Activated gamma-delta T cell (primary cell): Measurements from ENCODE around the gene ZSWIM2.
"Not testable (repeated sequence)": the region's sequence is repeated elsewhere in the genome, so short reads cannot be mapped to it uniquely, and the experiment has no call there.

Experiments used
- DNase-seq: peaks from one replicate; lab custom pipeline; 2025; lab: John Stamatoyannopoulos, UW
- total RNA-seq, 2 donors: gene quantifications; one replicate each; lab custom pipeline; 2026; lab: John Stamatoyannopoulos, UW

ZSWIM2 gene
- total RNA-seq: 0 reads per million in 2 donors

GRCh38 chr2:186848873-186849578 is at the start of gene ZSWIM2:
Gene ZSWIM2 (minus strand): TSS chr2:186849170. CDS start chr2:186849130, 40 bp downstream.
- peak; percentile 7 for DNase-seq

GRCh38 chr2:186896220-186896619 is 47.2 kb upstream of the ZSWIM2 start:
- DNase-seq: not testable (repeated sequence)

GRCh38 chr2:186895451-186895850 is 46.5 kb upstream of the ZSWIM2 start:
- DNase-seq: no peak

- DNase-seq: no peak
Observed at GRCh38 chr2:186894478-186894877, 45.5 kb upstream of the ZSWIM2 start.

- DNase-seq: no peak
Observed at GRCh38 chr2:186892821-186893220, 43.9 kb upstream of the ZSWIM2 start.

GRCh38 chr2:186891185-186891621 is 42.2 kb upstream of the ZSWIM2 start:
- no peak for DNase-seq

GRCh38 chr2:186889101-186889879 is 40.3 kb upstream of the ZSWIM2 start:
- DNase-seq: no peak

GRCh38 chr2:186887107-186888090 is 38.4 kb upstream of the ZSWIM2 start:
- no peak for DNase-seq

GRCh38 chr2:186884587-186884986 is 35.6 kb upstream of the ZSWIM2 start:
- DNase-seq: no peak

- no peak for DNase-seq
Observed at GRCh38 chr2:186883666-186884065, 34.7 kb upstream of the ZSWIM2 start.

GRCh38 chr2:186882511-186883071 is 33.6 kb upstream of the ZSWIM2 start:
- no peak for DNase-seq

- no peak for DNase-seq
Observed at GRCh38 chr2:186881660-186882059, 32.7 kb upstream of the ZSWIM2 start.

GRCh38 chr2:186879312-186879711 is 30.3 kb upstream of the ZSWIM2 start:
- no peak for DNase-seq

GRCh38 chr2:186874713-186875112 is 25.7 kb upstream of the ZSWIM2 start:
- no peak for DNase-seq

GRCh38 chr2:186871881-186872280 is 22.9 kb upstream of the ZSWIM2 start:
- no peak for DNase-seq

- DNase-seq: no peak
Observed at GRCh38 chr2:186868344-186868743, 19.4 kb upstream of the ZSWIM2 start.

GRCh38 chr2:186862869-186863709 is 14.1 kb upstream of the ZSWIM2 start:
- DNase-seq: no peak

GRCh38 chr2:186855216-186855615 is 6.2 kb upstream of the ZSWIM2 start:
- no peak for DNase-seq

GRCh38 chr2:186853951-186854350 is 5.0 kb upstream of the ZSWIM2 start:
- no peak for DNase-seq

- DNase-seq: no peak
Observed at GRCh38 chr2:186852508-186852907, 3.5 kb upstream of the ZSWIM2 start.

- no peak for DNase-seq
Observed at GRCh38 chr2:186842373-186842772, 6.6 kb downstream of the ZSWIM2 start.
